Common myeloid progenitor, CD34-positive (primary cell): ENCODE results near the gene LYAR.
A peak's percentile ranks its signal among the peaks of the same experiment; 100 is the strongest.

ENCODE experiments used
- CTCF ChIA-PET: fragments of 350-600 bp; sonication (Branson Sonifier 250); formaldehyde crosslinking; loops from one replicate; lab custom pipeline; 2021; ENCODE audit warnings: antibody characterized with exemption; lab: Charles Lee
- POLR2A ChIA-PET: fragments of 350-600 bp; sonication (Branson Sonifier 250); formaldehyde crosslinking; loops from one replicate; lab custom pipeline; 2021; ENCODE audit warnings: antibody characterized with exemption; lab: Charles Lee
- DNase-seq, 3 donors: peaks; one replicate each; pipeline versions ENCODE4 v3.0.0 to v3.0.0-alpha.2; 2013
- H3K27ac ChIP-seq, 2 experiments: 1 replicate in 1 of 2; 2 replicates in 1 of 2; pipeline ENCODE4 v1.7.0; 2013; ENCODE audit warnings: inconsistent platforms in 2 of 2, low read length in 2 of 2, mild to moderate bottlenecking in 2 of 2, low read depth in 1 of 2, moderate library complexity in 1 of 2; ENCODE audit not compliant: severe bottlenecking in 2 of 2, insufficient read depth in 1 of 2, poor library complexity in 1 of 2
- H3K27me3 ChIP-seq, 5 experiments: replicated peaks in 2 of 5; 1 replicate in 3 of 5; 2 replicates in 2 of 5; pipeline versions ENCODE4 v1.6.1 to v1.7.0; 2013; ENCODE audit warnings: low read length in 4 of 5, mild to moderate bottlenecking in 2 of 5, moderate library complexity in 2 of 5, inconsistent platforms in 1 of 5; ENCODE audit not compliant: insufficient read depth in 5 of 5, control insufficient read depth in 4 of 5
- H3K36me3 ChIP-seq, 4 experiments: 1 replicate in 2 of 4; 2 replicates in 2 of 4; pipeline versions ENCODE4 v1.6.1 to v1.7.0; 2013; ENCODE audit warnings: low read length in 3 of 4, control low read depth in 1 of 4, mild to moderate bottlenecking in 1 of 4; ENCODE audit not compliant: control insufficient read depth in 4 of 4, insufficient read depth in 4 of 4
- H3K4me1 ChIP-seq, 4 experiments: 1 replicate in 3 of 4; 2 replicates in 1 of 4; pipeline versions ENCODE4 v1.6.1 to v1.7.1; 2013; ENCODE audit warnings: low read length in 3 of 4, mild to moderate bottlenecking in 3 of 4, control low read depth in 1 of 4, inconsistent platforms in 1 of 4, moderate library complexity in 1 of 4; ENCODE audit not compliant: control insufficient read depth in 4 of 4, insufficient read depth in 4 of 4; ENCODE audit errors: control extremely low read depth in 1 of 4
- H3K4me3 ChIP-seq, 7 experiments: 1 replicate in 4 of 7; 2 replicates in 3 of 7; pipeline versions ENCODE4 v1.5.1 to v1.7.0; 2013; ENCODE audit warnings: mild to moderate bottlenecking in 7 of 7, low read length in 6 of 7, moderate library complexity in 6 of 7, inconsistent platforms in 2 of 7, low read depth in 2 of 7, control low read depth in 1 of 7; ENCODE audit not compliant: insufficient read depth in 4 of 7, control insufficient read depth in 1 of 7; ENCODE audit errors: extremely low read depth in 1 of 7
- H3K9me3 ChIP-seq, 5 experiments: 1 replicate in 4 of 5; 2 replicates in 1 of 5; pipeline versions ENCODE4 v1.6.1 to v1.7.1; 2013; ENCODE audit warnings: low read length in 4 of 5, mild to moderate bottlenecking in 2 of 5, inconsistent platforms in 1 of 5, low read depth in 1 of 5, moderate library complexity in 1 of 5; ENCODE audit not compliant: control insufficient read depth in 4 of 5, insufficient read depth in 2 of 5; ENCODE audit errors: control extremely low read depth in 1 of 5
- WGBS: methylation state at CpG from one replicate; pipeline ENCODE4 v1.1.5; 2013; ENCODE audit not compliant: insufficient coverage; 5-methylcytosine and 5-hydroxymethylcytosine counted together

LYAR gene

DNA sequence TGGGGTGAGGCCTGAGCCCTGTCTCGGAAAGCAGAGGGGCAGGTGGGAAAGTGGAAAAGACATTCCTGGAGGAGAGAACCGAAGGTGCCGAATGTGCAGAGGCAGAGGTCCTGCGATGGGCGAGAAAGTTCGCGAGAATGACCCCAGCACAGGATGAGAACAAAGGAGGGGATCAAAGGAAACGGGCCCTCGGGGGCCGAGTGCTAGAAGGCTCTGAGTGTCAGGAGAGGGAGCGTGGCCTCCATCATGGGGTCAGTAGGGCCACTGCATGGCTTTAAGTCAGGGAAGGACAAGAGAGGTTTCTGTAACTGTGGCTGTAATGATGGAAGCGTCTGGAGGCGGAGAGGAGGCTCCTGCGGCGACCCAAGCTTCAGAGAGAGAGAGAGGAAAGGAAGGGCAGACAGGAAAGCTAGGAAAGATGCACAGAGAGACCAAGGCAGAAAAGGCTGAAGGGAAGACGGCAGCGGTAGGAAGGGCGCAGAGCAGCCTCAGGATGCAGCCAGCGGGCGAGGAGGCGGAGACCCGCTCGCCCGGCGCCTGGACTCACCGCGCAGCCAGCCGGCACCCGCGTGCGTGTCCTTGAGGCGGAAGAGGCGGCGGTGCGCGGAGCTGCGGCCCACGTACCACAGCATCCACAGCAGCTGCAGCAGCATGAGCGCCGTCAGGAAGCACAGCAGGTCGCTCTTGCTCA lies 63.9 kb downstream of the LYAR start:
- ChIA-PET CTCF (no interaction called here), POLR2A (no interaction called here)
- no peak overlapping the region for H3K4me3 ChIP-seq
- no peak overlapping the region for H3K27ac ChIP-seq
- peaks cover 0 to 90% (median 21%) of the 10 kb centered on the region in 5 experiments for H3K27me3 ChIP-seq
- H3K4me1 ChIP-seq, result no peaks in the 10 kb centered on the region
- 18% methylated on average over 39 of the region's 41 CpGs for WGBS
- no peaks in the 10 kb centered on the region for H3K36me3 ChIP-seq
- DNase-seq, result peak in 2 of 3 donors; percentile 19 to 34
- H3K9me3 ChIP-seq, result peaks cover 0 to 6% (median 4%) of the 10 kb centered on the region in 5 experiments
